ENCODE measurements around the gene FAM187B.

DNA sequence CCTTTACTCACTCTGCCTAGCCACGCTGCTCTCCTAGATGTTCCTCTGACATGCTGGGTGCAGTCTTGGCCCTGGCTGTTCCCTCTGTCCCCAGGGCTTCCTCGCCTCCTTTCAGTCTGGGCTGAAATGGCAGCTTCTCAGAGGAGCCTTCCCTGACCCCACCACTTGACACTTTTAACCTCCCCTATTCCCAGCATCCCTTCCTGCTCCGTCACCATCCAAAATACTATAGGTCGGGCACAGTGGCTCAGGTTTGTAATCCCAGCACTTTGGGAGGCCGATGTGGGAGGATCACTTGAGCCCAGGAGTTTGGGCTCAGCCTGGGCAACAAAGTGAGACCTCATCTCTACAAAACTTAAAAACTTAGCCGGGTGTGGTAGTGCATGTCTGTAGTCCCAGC lies 2.6 kb downstream of the FAM187B start:
- TF ChIP-seq, protein P1, sequence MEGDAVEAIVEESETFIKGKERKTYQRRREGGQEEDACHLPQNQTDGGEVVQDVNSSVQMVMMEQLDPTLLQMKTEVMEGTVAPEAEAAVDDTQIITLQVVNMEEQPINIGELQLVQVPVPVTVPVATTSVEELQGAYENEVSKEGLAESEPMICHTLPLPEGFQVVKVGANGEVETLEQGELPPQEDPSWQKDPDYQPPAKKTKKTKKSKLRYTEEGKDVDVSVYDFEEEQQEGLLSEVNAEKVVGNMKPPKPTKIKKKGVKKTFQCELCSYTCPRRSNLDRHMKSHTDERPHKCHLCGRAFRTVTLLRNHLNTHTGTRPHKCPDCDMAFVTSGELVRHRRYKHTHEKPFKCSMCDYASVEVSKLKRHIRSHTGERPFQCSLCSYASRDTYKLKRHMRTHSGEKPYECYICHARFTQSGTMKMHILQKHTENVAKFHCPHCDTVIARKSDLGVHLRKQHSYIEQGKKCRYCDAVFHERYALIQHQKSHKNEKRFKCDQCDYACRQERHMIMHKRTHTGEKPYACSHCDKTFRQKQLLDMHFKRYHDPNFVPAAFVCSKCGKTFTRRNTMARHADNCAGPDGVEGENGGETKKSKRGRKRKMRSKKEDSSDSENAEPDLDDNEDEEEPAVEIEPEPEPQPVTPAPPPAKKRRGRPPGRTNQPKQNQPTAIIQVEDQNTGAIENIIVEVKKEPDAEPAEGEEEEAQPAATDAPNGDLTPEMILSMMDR (conservative IDR thresholded peaks at IDR 0.05): no peak
- TF ChIP-seq EZH2 (IDR thresholded peaks at IDR 0.05; ENCODE audit: low read depth): no peak

Data from PC-9 (cell line).